Ovary (tissue), 9 donors: ENCODE measurements around the gene VASH2. TPM values are rescaled to one million over a fixed set of nuclear protein-coding genes. Genes with fewer than 3 reads are reported as not detected.

Experiments
- DNase-seq, 5 donors: peaks; one replicate each; pipeline ENCODE4 v3.0.0-alpha.2; 2019 to 2020
- H3K27ac ChIP-seq, 2 donors: fragments of 200-600 bp; one replicate each; pipeline versions ENCODE4 v1.5.1 to v1.8.0; 2019 to 2022
- H3K27me3 ChIP-seq: fragments of 200-600 bp; one replicate; pipeline ENCODE4 v1.8.0; 2022
- H3K36me3 ChIP-seq: fragments of 200-600 bp; sonication (generic); one replicate; pipeline ENCODE4 v1.5.1; 2019
- H3K4me1 ChIP-seq: one replicate; pipeline ENCODE4 v1.8.1; 2013; ENCODE audit warnings: mild to moderate bottlenecking, moderate library complexity; ENCODE audit not compliant: insufficient read depth
- H3K4me3 ChIP-seq: fragments of 200-600 bp; sonication (generic); one replicate; pipeline ENCODE4 v1.5.1; 2017
- H3K9me3 ChIP-seq, 2 donors: fragments of 200-600 bp in 1 of 2; sonication (generic) in 1 of 2; one replicate each; pipeline versions ENCODE4 v1.5.1 to v1.8.1; 2013 to 2019; ENCODE audit warnings: mild to moderate bottlenecking in 1 of 2, moderate library complexity in 1 of 2
- CTCF ChIP-seq, 3 donors: fragments of 450-650 bp in 2 of 3; fragments of 200-600 bp in 1 of 3; IDR thresholded peaks; one replicate each; pipeline versions ENCODE4 v1.5.1 to v1.8.0; 2016 to 2022; ENCODE audit warnings: antibody characterized with exemption in 3 of 3, mild to moderate bottlenecking in 1 of 3
- EP300 ChIP-seq: sonication (generic); formaldehyde crosslinking; IDR thresholded peaks from one replicate; pipeline ENCODE4 v1.6.1; 2017; ENCODE audit warnings: antibody characterized with exemption
- POLR2A ChIP-seq: fragments of 450-650 bp; IDR thresholded peaks from one replicate; pipeline ENCODE4 v1.6.1; 2017; ENCODE audit warnings: antibody characterized with exemption, mild to moderate bottlenecking, moderate library complexity
- WGBS, 3 donors: extraction: QIAGEN DNeasy Blood & Tissue Kit in 1 of 3; methylation state at CpG; one replicate each; pipeline versions ENCODE4 v1.1.5 to v1.1.7; 2013 to 2017; 5-methylcytosine and 5-hydroxymethylcytosine counted together
- intact Hi-C, 4 donors: fragments of 100-400 bp; cut with DNase I; formaldehyde crosslinking; loops; one replicate each; pipeline versions ENCODE4 v1.11.0 to v1.15.1; 2022 to 2023
- polyA plus RNA-seq, 2 donors: library from polyadenylated mRNA; stranded (reverse); fragments of 200-250 nt in 1 of 2; fragments of 350-450 nt in 1 of 2; fragmentation: Illumina TruSeq in 1 of 2; extraction: RNeasy Lipid Tissue Mini Kit (QIAGEN cat#74804) in 1 of 2; gene quantifications; one replicate each; pipeline ENCODE4 v1.2.3, GENCODE V29; 2013 to 2014
- total RNA-seq, 7 donors: library from RNA; depleted of rRNA in 2 of 7; stranded (reverse); fragments of >200 nt in 2 of 7; fragmentation: NEBNext Ultra II Directional in 3 of 7; extraction: Animal tissue kit (Norgen Biotek cat#: 25700) in 3 of 7; gene quantifications; one replicate each; pipeline versions ENCODE4 v1.1.0 to v1.2.4, GENCODE V29; 2016 to 2023
- donor health status: DM: no; HTN: no; CAD: no; lungs with moderate emphysema.
- donor health status: DM: no; HTN: no; CAD: no.
- donor health status: Bipolar disorder and iron deficiency.
- donor health status: DM: yes; HTN: yes; CAD: no.
- donor health status: DM: no; HTN: no; CAD: no.
- donor health status: DM: yes; HTN: yes; CAD: no.

Gene VASH2
- total and polyA plus RNA-seq, 9 donors, result 0.28 to 2.1 (median 0.83) TPM

- TF ChIP-seq EP300 (no peak), CTCF (IDR thresholded peaks at IDR 0.05) (no peak), POLR2A (no peak)
- 92 to 95% (median 92%) methylated on average over 3 of the region's 3 CpGs for WGBS, 3 donors
- no peak for DNase-seq
- H3K27me3 ChIP-seq, result no peaks in the 10 kb centered on the region
- no peaks in the 10 kb centered on the region for H3K36me3 ChIP-seq
- H3K4me1 ChIP-seq, result no peaks in the 10 kb centered on the region
- H3K9me3 ChIP-seq, result peaks cover 0 to 7% of the 10 kb centered on the region in 2 donors
- no peak overlapping the region for H3K4me3 ChIP-seq
- intact Hi-C loops, result no loop called here
- H3K27ac ChIP-seq, result no peak overlapping the region
These were observed 13.3 kb upstream of the VASH2 start for GRCh38 chr1:212937034-212937433.

DNA sequence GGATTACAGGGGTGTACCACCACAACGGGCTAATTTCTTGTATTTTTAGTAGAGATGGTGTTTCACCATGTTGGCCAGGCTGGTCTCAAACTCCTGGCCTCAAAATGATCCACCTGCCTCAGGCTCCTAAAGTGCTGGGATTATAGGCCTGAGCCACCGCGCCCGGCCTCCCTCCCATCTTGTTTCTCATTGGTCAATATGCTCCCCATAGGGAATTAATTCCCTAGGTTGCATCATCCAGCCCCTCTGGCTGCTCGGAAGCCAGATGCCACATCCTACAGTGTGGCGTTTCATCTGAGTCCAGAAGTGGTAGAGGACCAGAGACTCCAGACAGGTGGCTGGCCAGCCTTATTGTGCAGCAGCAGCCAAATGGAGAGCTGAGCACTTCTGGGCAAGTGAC is 11.5 kb upstream of the VASH2 start:
- H3K4me3 ChIP-seq, result no peak overlapping the region
- DNase-seq, result no peak
- H3K9me3 ChIP-seq, result peaks cover 0 to 7% of the 10 kb centered on the region in 2 donors
- H3K27ac ChIP-seq, result no peak overlapping the region
- intact Hi-C loops, result no loop called here
- no peaks in the 10 kb centered on the region for H3K4me1 ChIP-seq
- WGBS, 3 donors, result 88 to 95% (median 95%) methylated on average over 6 of the region's 6 CpGs
- no peaks in the 10 kb centered on the region for H3K27me3 ChIP-seq
- no peaks in the 10 kb centered on the region for H3K36me3 ChIP-seq
- no peak for TF ChIP-seq POLR2A
- TF ChIP-seq EP300, result no peak
- TF ChIP-seq CTCF (IDR thresholded peaks at IDR 0.05), result no peak

DNA sequence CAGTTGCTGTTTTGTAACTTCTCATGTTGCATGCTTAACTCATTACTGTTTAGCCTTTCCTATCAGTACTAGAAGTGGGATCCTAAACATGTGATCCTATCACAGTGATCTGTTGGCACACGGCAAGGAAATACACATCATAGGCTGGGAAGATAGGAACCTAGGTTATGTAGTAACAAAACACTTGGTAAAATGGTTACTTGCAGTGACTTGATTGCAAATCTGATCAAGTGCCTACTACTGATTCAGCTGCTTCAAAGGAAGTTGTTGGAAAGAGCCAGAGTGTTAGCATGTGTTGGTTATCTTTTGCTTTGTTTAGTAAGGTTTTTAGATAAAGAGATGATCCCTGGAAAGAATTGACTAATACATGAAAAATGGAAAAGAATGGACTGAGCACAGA is 8.9 kb upstream of the VASH2 start:
- Histone ChIP-seq H3K9me3 (peaks cover 0 to 10% of the 10 kb centered on the region in 2 donors), H3K27ac (no peak overlapping the region), H3K36me3 (no peaks in the 10 kb centered on the region), H3K4me1 (no peaks in the 10 kb centered on the region), H3K27me3 (no peaks in the 10 kb centered on the region), H3K4me3 (no peak overlapping the region)
- TF ChIP-seq CTCF (IDR thresholded peaks at IDR 0.05) (no peak), POLR2A (no peak), EP300 (no peak)
- intact Hi-C loops, result no loop called here
- WGBS, 3 donors, result 92 to 97% (median 94%) methylated on average over 1 of the region's 1 CpG
- no peak for DNase-seq

DNA sequence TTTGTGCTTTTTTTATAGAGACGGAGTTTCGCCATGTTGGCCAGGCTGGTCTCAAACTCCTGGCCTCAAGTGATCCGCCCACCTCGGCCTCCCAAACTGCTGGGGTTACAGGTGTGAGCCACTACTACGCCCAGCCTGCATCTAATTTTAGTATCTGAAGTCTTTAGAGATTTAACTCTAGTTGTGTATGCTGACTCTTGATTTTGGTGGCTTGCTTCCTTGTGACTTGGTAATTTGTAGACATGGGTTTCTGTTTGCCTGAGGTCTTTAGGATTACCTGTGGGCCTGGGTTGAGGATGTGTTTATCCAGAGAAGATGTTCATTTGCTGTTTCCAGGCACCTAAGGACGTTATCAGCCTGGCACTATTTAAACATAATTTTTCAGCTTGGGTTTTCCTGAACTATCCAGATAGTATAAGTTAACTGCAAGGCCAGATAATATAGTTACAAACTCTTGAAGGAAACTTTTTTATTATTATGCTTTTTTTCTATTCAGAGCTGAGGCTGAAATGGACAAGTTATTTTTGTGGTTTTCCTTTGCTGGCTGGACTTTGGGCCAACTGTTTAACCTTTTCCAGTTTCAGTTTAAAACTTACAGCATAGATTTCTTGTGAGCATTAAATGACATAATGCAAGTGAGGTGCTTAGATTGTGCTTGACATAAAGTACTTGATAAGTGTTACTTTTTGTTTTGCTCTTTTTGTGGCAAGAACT is 7.5 kb upstream of the VASH2 start:
- no peaks in the 10 kb centered on the region for H3K36me3 ChIP-seq
- no peaks in the 10 kb centered on the region for H3K27me3 ChIP-seq
- intact Hi-C loops, result no loop called here
- no peak overlapping the region for H3K27ac ChIP-seq
- peaks cover 0 to 10% of the 10 kb centered on the region in 2 donors for H3K9me3 ChIP-seq
- 83 to 87% (median 85%) methylated on average over 6 of the region's 6 CpGs for WGBS, 3 donors
- H3K4me3 ChIP-seq, result no peak overlapping the region
- no peak for DNase-seq
- TF ChIP-seq EP300 (no peak), CTCF (IDR thresholded peaks at IDR 0.05) (no peak), POLR2A (no peak)
- no peaks in the 10 kb centered on the region for H3K4me1 ChIP-seq
